ENCODE data around the gene NR5A1.

DNA sequence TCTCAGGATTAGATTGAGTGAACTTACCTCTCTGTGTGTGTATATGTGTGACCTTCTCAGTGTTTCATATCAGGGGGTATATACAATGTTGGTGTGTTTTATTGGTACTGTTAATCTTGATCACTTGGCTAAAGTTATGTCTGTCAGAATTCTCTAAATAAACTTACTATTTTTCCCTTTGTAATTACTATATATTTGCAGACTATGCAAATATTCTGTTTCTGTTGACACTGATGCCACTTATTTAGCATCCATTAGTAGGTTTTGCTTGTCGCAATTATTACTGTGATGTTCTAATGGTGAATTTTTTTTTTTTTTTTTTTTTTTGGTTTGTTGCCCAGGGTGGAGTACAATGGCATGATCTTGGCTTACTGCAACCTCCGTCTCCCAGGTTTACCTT, 42.9 kb upstream of the NR5A1 start:
- TF ChIP-seq POLR2A (IDR thresholded peaks at IDR 0.05; ENCODE audit: low read length) (no peak), GATA1 (IDR thresholded peaks at IDR 0.05; ENCODE audit: low read depth, low read length) (no peak)

All from erythroblast (primary cell).